Gastrocnemius medialis (tissue), 4 donors: ENCODE measurements around the gene WIPF3.

Experiments
- POLR2A ChIP-seq, 2 donors: fragments of 450-650 bp; IDR thresholded peaks; one replicate each; pipeline ENCODE4 v1.6.1; 2017; ENCODE audit warnings: antibody characterized with exemption in 2 of 2, mild to moderate bottlenecking in 2 of 2, moderate library complexity in 2 of 2
- TF ChIP-seq, protein P1 (sequence below), 5 experiments: fragments of 450-650 bp in 3 of 5; fragments of 200-600 bp in 2 of 5; sonication (generic) in 2 of 5; IDR thresholded peaks in 4 of 5; conservative IDR thresholded peaks in 1 of 5; 1 replicate in 4 of 5; 2 replicates in 1 of 5; pipeline ENCODE4 v1.5.1; 2016 to 2019; ENCODE audit warnings: antibody characterized with exemption in 5 of 5, mild to moderate bottlenecking in 3 of 5, moderate library complexity in 3 of 5

DNA sequence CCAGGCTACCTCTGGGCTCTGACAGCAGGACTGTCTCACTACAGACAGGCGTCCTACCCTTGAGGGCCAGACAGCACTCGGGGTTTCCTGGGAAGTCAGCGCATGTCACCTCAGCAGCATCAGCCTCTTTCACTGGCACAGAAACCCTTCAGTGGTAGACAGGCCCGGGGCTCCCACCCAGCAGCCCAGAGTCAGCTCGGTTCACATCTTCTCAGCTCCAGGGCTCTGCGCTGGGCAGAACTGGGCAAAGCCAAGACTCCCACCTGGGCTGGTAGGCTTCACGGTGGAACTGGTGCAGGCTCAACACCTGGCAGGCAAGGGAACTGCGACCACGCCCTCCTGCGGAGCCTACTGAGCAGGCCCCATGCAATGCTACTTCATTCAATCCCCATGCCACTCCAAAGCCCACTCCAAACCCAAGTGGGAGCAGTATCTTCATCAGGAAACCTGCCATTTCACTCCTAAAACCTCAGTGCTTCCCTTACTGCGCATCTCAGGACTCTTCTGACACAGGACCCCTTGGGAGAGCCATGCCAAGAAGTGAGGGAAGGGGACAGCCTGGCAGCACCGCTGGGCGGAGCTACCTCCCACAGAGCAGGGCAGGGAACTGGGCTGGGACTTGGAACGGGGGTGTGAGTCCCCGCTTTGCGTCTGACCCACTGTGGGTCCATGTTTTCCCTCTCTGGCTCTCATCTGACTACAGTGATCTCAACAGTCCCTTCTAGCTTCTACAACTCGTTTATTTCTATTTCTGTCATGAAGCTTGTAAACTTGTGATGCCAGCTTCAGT, 122.9 kb downstream of the WIPF3 start:
- TF ChIP-seq, protein P1, sequence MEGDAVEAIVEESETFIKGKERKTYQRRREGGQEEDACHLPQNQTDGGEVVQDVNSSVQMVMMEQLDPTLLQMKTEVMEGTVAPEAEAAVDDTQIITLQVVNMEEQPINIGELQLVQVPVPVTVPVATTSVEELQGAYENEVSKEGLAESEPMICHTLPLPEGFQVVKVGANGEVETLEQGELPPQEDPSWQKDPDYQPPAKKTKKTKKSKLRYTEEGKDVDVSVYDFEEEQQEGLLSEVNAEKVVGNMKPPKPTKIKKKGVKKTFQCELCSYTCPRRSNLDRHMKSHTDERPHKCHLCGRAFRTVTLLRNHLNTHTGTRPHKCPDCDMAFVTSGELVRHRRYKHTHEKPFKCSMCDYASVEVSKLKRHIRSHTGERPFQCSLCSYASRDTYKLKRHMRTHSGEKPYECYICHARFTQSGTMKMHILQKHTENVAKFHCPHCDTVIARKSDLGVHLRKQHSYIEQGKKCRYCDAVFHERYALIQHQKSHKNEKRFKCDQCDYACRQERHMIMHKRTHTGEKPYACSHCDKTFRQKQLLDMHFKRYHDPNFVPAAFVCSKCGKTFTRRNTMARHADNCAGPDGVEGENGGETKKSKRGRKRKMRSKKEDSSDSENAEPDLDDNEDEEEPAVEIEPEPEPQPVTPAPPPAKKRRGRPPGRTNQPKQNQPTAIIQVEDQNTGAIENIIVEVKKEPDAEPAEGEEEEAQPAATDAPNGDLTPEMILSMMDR (IDR thresholded peaks at IDR 0.05 in 4 of 5, conservative IDR thresholded peaks at IDR 0.05 in 1 of 5) = no peak
- no peak for TF ChIP-seq POLR2A (IDR thresholded peaks at IDR 0.05)
